PC-9 (cell line): Measurements from ENCODE around the gene KMT5C. TPM values are rescaled to one million over a fixed set of nuclear protein-coding genes. Genes with fewer than 3 reads are reported as not detected.

Source experiments
- BruUV-seq: library from RNA; stranded (reverse); fragments of 400-500 nt; replicated peaks from 2 replicates; lab custom pipeline; 2021; lab: Mats Ljungman, UMichigan
- CTCF ChIA-PET: fragments of 300-600 bp; sonication (Branson Sonifier 250); formaldehyde crosslinking; loops from one replicate; lab custom pipeline; 2022; ENCODE audit warnings: antibody characterized with exemption; lab: Charles Lee
- POLR2A ChIA-PET: fragments of 300-600 bp; sonication (Branson Sonifier 250); formaldehyde crosslinking; loops from one replicate; lab custom pipeline; 2022; ENCODE audit warnings: antibody characterized with exemption; ENCODE audit not compliant: unreplicated experiment; lab: Charles Lee
- DNase-seq, 2 experiments: peaks; one replicate each; pipeline versions ENCODE4 v3.0.0 to v3.0.0-alpha.2; 2015 to 2022; ENCODE audit warnings: mixed read lengths in 1 of 2
- H2AFZ ChIP-seq: fragments of 200-600 bp; sonication (generic); 2 replicates; pipeline ENCODE4 v1.8.1; 2017; ENCODE audit warnings: antibody characterized with exemption
- H3F3A ChIP-seq: fragments of 200-600 bp; sonication (generic); 2 replicates; pipeline ENCODE4 v1.8.1; 2017; ENCODE audit warnings: antibody characterized with exemption, mild to moderate bottlenecking, low read depth; ENCODE audit not compliant: insufficient read depth
- H3K27ac ChIP-seq: fragments of 200-600 bp; sonication (generic); 2 replicates; pipeline ENCODE4 v1.6.1; 2016; ENCODE audit warnings: mixed run types
- H3K27me3 ChIP-seq: fragments of 200-600 bp; sonication (generic); 2 replicates; pipeline ENCODE4 v1.6.1; 2016; ENCODE audit warnings: low read depth, mixed run types; ENCODE audit not compliant: insufficient read depth
- H3K36me3 ChIP-seq: fragments of 200-600 bp; sonication (generic); 2 replicates; pipeline ENCODE4 v1.6.1; 2016; ENCODE audit warnings: low read depth, mixed run types
- H3K4me1 ChIP-seq: fragments of 200-600 bp; sonication (generic); replicated peaks from 2 replicates; pipeline ENCODE4 v1.6.1; 2016; ENCODE audit warnings: mixed run types; ENCODE audit not compliant: insufficient read depth
- H3K4me2 ChIP-seq: fragments of 200-600 bp; sonication (generic); 2 replicates; pipeline ENCODE4 v1.6.1; 2017; ENCODE audit warnings: mixed run types
- H3K4me3 ChIP-seq: fragments of 200-600 bp; sonication (generic); 2 replicates; pipeline ENCODE4 v1.6.1; 2016; ENCODE audit warnings: mixed run types
- H3K79me2 ChIP-seq: fragments of 200-600 bp; sonication (generic); 2 replicates; pipeline ENCODE4 v1.6.1; 2017; ENCODE audit warnings: low read depth, mixed run types
- H3K9me2 ChIP-seq: fragments of 200-600 bp; sonication (generic); 2 replicates; pipeline ENCODE4 v1.8.1; 2017; ENCODE audit warnings: mild to moderate bottlenecking; ENCODE audit not compliant: insufficient read depth
- H3K9me3 ChIP-seq: fragments of 200-600 bp; sonication (generic); 2 replicates; pipeline ENCODE4 v1.8.1; 2016; ENCODE audit warnings: low read depth; ENCODE audit not compliant: insufficient read depth
- H4K20me1 ChIP-seq: fragments of 200-600 bp; sonication (generic); 2 replicates; pipeline ENCODE4 v1.8.1; 2017; ENCODE audit not compliant: insufficient read depth
- EZH2 ChIP-seq: fragments of 200-600 bp; sonication (generic); IDR thresholded peaks from 2 replicates; pipeline ENCODE4 v1.8.0; 2017; ENCODE audit warnings: antibody characterized with exemption, low read depth
- intact Hi-C: fragments of 100-400 bp; cut with micrococcal nuclease; formaldehyde crosslinking; loops from one replicate; pipeline ENCODE4 v1.10.0; 2022; ENCODE audit not compliant: unreplicated experiment
- total RNA-seq: library from RNA; stranded (reverse); gene quantifications from 2 replicates; pipeline ENCODE4 v1.2.3, GENCODE V29; 2021
- TF ChIP-seq, protein P1 (sequence below): fragments of 200-600 bp; sonication (generic); conservative IDR thresholded peaks from 2 replicates; pipeline ENCODE4 v1.6.1; 2017; ENCODE audit warnings: mixed run types, antibody characterized with exemption, mild to moderate bottlenecking, moderate library complexity

KMT5C gene
- total RNA-seq, 1 experiment from 2014 or later: 71.6 TPM

DNA sequence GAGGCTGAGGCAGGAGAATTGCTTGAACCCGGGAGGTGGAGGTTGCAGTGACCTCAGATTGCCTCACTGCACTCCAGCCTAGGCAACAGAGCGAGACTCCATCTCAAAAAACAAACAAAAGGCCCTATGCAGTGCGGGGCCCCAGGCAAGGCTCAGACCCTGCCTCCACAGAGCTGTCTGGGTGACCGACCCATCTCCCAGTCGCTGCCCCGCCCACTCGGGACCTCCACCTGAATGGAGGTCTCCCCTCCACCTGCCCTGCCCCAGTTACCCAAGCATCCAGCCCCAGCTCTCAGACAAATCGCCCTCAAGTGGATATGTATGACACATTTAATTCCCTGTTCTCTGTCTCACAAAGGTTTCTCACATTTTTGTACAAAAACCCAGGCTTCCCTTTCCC lies 25.6 kb downstream of the KMT5C start:
- no peak overlapping the region for H3K27ac ChIP-seq
- no peaks in the 10 kb centered on the region for H3K36me3 ChIP-seq
- H3K27me3 ChIP-seq: no peaks in the 10 kb centered on the region; the same call in 1 of the 2 replicates
- no TSS peak for BruUV-seq
- TF ChIP-seq, protein P1, sequence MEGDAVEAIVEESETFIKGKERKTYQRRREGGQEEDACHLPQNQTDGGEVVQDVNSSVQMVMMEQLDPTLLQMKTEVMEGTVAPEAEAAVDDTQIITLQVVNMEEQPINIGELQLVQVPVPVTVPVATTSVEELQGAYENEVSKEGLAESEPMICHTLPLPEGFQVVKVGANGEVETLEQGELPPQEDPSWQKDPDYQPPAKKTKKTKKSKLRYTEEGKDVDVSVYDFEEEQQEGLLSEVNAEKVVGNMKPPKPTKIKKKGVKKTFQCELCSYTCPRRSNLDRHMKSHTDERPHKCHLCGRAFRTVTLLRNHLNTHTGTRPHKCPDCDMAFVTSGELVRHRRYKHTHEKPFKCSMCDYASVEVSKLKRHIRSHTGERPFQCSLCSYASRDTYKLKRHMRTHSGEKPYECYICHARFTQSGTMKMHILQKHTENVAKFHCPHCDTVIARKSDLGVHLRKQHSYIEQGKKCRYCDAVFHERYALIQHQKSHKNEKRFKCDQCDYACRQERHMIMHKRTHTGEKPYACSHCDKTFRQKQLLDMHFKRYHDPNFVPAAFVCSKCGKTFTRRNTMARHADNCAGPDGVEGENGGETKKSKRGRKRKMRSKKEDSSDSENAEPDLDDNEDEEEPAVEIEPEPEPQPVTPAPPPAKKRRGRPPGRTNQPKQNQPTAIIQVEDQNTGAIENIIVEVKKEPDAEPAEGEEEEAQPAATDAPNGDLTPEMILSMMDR: no peak
- no peak for TF ChIP-seq EZH2
- no peaks in the 10 kb centered on the region for H3K9me3 ChIP-seq
- no peak overlapping the region for H3K4me2 ChIP-seq
- H2AFZ ChIP-seq: no peak overlapping the region
- no peaks in the 10 kb centered on the region for H3K79me2 ChIP-seq
- DNase-seq: no peak
- intact Hi-C loops: no loop called here
- no peaks in the 10 kb centered on the region for H3K9me2 ChIP-seq
- ChIA-PET POLR2A (no interaction called here), CTCF (no interaction called here)
- H4K20me1 ChIP-seq: no peaks in the 10 kb centered on the region
- H3F3A ChIP-seq: peaks cover 23% of the 10 kb centered on the region; the same call in 1 of the 2 replicates
- no peak overlapping the region for H3K4me3 ChIP-seq
- H3K4me1 ChIP-seq: peaks cover 6% of the 10 kb centered on the region; the same call in 1 of the 2 replicates

GRCh38 chr19:55365964-55366363 lies 26.3 kb downstream of the KMT5C start:
- no TSS peak for BruUV-seq
- H3K27me3 ChIP-seq: peaks cover 5% of the 10 kb centered on the region; the same call in 1 of the 2 replicates
- no peak overlapping the region for H3K4me2 ChIP-seq
- H3K9me2 ChIP-seq: no peaks in the 10 kb centered on the region
- H3K79me2 ChIP-seq: no peaks in the 10 kb centered on the region
- no peaks in the 10 kb centered on the region for H3K9me3 ChIP-seq
- no peak overlapping the region for H3K4me3 ChIP-seq
- ChIA-PET CTCF (no interaction called here), POLR2A (no interaction called here)
- H2AFZ ChIP-seq: no peak overlapping the region
- no peaks in the 10 kb centered on the region for H4K20me1 ChIP-seq
- H3K36me3 ChIP-seq: no peaks in the 10 kb centered on the region
- TF ChIP-seq, protein P1: no peak
- no peak for TF ChIP-seq EZH2
- H3K27ac ChIP-seq: no peak overlapping the region
- intact Hi-C loops: no loop called here
- H3K4me1 ChIP-seq: peaks cover 12% of the 10 kb centered on the region; the same call in 1 of the 2 replicates
- H3F3A ChIP-seq: peaks cover 28% of the 10 kb centered on the region; the same call in 1 of the 2 replicates
- DNase-seq: no peak

DNA sequence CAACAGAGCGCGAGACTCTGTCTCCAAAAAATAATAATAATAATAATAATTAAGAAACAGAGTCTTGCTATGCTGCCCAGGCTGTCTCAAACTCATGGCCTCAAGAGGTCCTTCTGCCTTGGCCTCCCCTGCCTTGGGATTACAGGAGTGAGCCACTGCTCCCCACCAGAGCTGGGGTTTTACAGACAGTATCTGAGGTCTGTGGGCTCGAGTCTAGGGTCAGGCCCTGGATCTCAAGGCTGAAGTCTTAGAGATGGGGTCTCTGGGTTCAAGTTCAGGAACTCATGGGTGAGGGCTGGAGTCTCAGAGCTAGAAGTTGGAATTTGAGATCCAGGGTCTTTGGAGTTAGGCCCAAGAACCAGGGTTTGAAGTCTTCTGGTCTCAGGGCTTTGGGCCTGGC lies 27.1 kb downstream of the KMT5C start:
- Histone ChIP-seq H2AFZ (no peak overlapping the region), H3K79me2 (no peaks in the 10 kb centered on the region), H3K36me3 (no peaks in the 10 kb centered on the region), H3K9me3 (no peaks in the 10 kb centered on the region), H3K4me3 (no peak overlapping the region), H3K4me2 (no peak overlapping the region), H3K9me2 (no peaks in the 10 kb centered on the region), H4K20me1 (no peaks in the 10 kb centered on the region), H3K27ac (no peak overlapping the region), H3F3A (peaks cover 35% of the 10 kb centered on the region; the same call in 1 of the 2 replicates), H3K27me3 (peaks cover 5% of the 10 kb centered on the region; the same call in 1 of the 2 replicates), H3K4me1 (peaks cover 12% of the 10 kb centered on the region)
- no peak for DNase-seq
- no peak for TF ChIP-seq EZH2
- TF ChIP-seq, protein P1: no peak
- BruUV-seq: no TSS peak
- intact Hi-C loops: no loop called here
- POLR2A ChIA-PET: no interaction called here
- CTCF ChIA-PET: no interaction called here
